DLD1 (cell line): ENCODE results near the gene TRUB2.

Experiments
- in situ Hi-C: cut with HindIII; loops from 2 replicates; pipeline ENCODE4 v1.10.0; 2017; ENCODE audit warnings: low sequenced_read_pairs

Gene TRUB2

GRCh38 chr9:128322404-128323211 is at the start of gene TRUB2, which contains the start of gene COQ4:
TRUB2 (minus strand) TSS chr9:128322447; CDS start chr9:128322408, 39 bp downstream.
COQ4 (plus strand) TSS chr9:128322839; CDS start chr9:128322859, 20 bp downstream.
- in situ Hi-C loops: no loop called here

DNA sequence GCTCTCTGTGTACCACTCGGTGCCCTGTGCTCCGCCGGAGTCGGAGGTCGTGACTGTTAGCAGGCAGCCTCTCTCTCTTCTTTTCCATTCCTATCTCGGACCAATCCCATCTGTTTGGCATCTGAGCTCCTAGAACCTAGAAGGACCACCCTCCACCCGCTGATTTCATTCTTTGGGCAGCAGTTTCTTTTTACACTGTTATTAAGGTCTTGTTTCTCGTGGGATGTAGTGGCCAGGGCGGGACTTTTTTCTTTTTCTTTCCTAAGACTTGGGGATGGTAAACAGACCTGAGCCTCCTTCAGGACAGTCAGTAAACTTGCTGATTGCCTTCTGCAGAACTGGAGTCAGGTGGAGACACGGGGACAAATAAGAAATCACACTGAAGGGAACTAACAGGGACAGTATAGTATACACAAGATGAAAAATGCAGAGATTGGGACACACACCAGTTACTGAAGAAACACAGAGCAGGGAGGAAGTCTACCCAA is 49.4 kb upstream of the TRUB2 start:
- in situ Hi-C loops: no loop called here

GRCh38 chr9:128370752-128371629 is 48.7 kb upstream of the TRUB2 start, which contains the start of gene URM1:
URM1 (plus strand) TSS chr9:128371374; CDS start chr9:128371381, 7 bp downstream.
- in situ Hi-C loops: no loop called here

GRCh38 chr9:128370367-128370751 is 48.1 kb upstream of the TRUB2 start:
- in situ Hi-C loops: no loop called here

GRCh38 chr9:128369024-128369706 is 46.9 kb upstream of the TRUB2 start:
- in situ Hi-C loops: no loop called here

- in situ Hi-C loops: no loop called here
These were observed 43.3 kb upstream of the TRUB2 start for GRCh38 chr9:128365525-128365924.

GRCh38 chr9:128362774-128363173 is 40.5 kb upstream of the TRUB2 start:
- in situ Hi-C loops: no loop called here

DNA sequence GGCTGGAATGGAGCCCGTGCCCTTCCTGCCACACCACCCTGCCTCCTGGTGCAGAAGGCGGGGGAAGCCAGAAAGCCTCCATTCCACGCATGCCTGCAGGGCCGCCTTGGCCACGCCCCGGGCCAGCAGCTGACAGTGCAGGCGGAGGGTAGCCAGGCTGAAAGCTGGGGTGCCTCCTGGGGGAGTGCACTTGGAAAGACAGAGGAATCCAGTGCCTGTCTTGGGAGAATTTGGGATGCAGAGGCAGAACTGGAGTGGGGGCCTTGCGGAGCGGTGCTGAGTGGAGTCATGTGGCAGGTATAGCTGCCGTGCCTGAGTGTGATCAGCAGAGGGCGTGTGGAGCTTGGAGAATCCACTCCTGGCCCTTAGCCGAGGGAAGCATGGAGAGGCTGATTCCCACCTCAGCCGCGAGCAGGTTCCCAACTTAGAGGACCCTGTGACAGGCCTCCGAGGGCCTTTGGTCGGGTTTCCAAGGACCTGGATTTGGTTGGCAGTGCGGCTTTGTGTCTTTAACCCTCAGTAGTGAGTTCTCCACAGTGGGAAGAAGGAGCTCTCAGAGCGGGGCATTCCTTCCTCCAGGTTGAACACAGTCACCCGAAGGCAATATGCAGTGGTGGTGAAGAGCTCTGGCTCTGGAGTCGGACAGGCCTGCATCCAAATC is 39.9 kb upstream of the TRUB2 start:
- in situ Hi-C loops: no loop called here

GRCh38 chr9:128361296-128361985 is 39.2 kb upstream of the TRUB2 start:
- in situ Hi-C loops: no loop called here

DNA sequence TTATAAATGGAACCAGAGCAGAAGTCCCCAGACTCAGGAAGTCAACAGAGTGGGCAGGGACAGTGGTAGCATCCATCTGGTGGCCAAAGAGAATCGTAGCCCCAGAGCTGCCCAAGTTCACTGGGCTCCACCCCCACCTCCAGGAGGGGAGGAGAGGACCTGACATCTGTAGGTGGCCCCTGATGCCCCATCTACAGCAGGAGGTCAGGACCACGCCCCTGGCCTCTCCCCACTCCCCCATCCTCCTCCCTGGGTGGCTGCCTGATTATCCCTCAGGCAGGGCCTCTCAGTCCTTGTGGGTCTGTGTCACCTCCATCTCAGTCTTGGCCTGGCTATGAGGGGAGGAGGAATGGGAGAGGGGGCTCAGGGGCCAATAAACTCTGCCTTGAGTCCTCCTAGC is 38.6 kb upstream of the TRUB2 start:
- in situ Hi-C loops: no loop called here

DNA sequence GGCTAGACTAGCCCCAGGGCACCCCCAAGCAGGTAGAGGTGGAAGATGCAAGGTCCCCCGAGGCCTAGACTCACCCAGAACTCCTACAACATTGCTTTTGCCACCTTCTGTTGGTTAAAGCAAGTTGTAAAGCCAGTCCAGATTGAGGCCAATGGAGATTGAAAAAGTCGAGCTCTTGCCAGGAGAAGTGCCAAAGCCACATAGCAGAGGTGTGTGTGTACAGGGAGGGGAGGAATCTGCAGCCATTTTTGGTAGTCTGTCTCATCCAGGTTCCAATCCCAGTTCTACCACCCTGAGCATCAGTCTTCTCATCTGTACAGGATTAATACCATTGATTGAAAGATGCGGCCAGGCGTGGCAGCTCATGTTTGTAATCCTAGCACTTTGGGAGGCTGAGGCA is 36.6 kb upstream of the TRUB2 start:
- in situ Hi-C loops: no loop called here

DNA sequence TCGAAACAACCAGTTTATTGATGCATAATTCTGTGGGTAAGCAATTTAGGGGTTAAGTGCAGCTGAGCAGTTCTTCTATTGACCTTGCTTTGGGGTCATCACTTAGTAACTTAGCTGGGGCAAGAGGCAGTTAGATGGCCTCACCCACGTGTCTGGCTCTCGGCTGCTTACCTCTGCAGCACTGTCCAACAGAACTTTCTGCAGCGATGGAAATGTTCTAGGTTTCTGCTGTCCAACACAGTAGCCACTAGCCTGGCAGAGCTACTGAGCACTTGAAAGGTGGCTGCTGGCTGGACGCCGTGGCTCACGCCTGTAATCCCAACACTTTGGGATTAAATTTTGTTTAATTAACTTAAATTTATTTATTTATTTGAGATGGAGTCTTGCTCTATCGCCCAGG is 35.8 kb upstream of the TRUB2 start:
- in situ Hi-C loops: no loop called here

DNA sequence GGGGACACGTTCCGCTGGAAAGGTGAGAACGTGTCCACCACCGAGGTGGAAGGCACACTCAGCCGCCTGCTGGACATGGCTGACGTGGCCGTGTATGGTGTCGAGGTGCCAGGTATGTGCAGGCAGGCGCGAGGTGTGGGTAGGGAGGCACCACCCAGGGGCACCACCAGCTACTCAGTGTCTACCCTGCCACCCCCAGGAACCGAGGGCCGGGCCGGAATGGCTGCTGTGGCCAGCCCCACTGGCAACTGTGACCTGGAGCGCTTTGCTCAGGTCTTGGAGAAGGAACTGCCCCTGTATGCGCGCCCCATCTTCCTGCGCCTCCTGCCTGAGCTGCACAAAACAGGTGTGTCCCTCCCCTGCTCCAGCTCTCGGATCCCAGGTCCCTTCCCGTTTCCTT is 33.2 kb upstream of the TRUB2 start:
- in situ Hi-C loops: no loop called here

- in situ Hi-C loops: no loop called here
These were observed 27.5 kb upstream of the TRUB2 start for GRCh38 chr9:128349772-128350171.

- in situ Hi-C loops: no loop called here
These were observed 26.9 kb upstream of the TRUB2 start for GRCh38 chr9:128349125-128349524.

DNA sequence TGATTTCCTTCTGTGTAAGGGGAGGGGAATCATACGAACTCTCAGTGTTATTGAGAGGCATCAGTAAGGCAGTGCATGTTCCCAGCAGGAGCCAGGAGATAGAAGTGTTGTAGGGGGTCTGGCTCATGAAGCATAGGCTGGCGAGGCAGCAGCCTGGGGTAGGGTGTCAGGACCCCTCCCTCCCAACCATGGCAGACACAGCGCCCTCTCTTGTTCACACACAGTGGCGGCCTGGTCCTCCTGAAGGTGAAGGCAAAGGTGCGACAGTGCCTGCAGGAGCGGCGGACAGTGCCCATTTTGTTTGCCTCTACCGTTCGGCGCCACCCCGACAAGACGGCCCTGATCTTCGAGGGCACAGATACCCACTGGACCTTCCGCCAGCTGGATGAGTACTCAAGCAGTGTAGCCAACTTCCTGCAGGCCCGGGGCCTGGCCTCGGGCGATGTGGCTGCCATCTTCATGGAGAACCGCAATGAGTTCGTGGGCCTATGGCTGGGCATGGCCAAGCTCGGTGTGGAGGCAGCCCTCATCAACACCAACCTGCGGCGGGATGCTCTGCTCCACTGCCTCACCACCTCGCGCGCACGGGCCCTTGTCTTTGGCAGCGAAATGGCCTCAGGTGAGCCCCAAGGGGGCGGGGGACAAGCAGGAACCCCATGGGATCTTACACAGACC is 22.8 kb upstream of the TRUB2 start:
- in situ Hi-C loops: no loop called here

DNA sequence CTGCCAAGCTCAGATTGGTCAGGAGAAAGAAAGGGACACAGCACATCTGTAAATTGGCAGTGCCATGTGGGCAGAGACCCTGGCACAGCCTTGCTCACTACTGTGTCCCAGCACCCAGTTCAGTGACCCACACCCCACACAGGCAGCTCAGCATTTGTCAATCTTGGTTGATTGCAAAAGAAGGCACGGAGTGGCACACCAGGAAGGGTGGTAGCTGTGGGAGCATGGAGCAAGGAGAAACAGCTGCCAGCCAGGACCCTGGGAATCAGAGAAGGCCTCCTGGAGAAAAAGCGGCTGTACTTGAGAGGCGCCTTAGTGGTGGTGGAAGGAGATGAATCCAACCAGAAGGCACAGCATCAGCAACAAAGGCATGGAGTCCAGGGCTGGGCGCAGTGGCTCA is 21.6 kb upstream of the TRUB2 start:
- in situ Hi-C loops: no loop called here

- in situ Hi-C loops: no loop called here
These were observed 20.9 kb upstream of the TRUB2 start for GRCh38 chr9:128342971-128343680.

DNA sequence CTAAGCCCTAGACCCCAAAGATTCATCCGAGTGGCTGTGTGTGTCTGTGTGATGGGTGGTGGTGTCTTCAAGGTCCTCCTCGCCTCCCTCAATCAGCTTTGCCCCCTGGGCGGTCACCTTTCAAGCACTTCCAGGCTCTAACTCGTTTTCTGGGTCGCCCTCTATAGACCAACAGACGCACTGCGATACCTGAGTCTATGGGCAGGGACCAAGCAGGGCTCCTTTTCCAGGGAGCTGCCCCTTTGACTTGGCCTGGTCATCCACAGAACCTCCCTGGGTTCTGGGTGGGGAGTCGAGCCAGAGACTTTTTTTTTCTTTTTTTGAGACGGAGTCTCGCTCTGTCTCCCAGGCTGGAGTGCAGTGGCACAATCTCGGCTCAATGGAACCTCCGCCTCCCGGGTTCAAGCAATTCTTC is 19.2 kb upstream of the TRUB2 start:
- in situ Hi-C loops: no loop called here
